Measurements from ENCODE around the gene LZTS3.
"Not testable (repeated sequence)": the region's sequence is repeated elsewhere in the genome, so short reads cannot be mapped to it uniquely, and the experiment has no call there.

The LZTS3 gene

DNA sequence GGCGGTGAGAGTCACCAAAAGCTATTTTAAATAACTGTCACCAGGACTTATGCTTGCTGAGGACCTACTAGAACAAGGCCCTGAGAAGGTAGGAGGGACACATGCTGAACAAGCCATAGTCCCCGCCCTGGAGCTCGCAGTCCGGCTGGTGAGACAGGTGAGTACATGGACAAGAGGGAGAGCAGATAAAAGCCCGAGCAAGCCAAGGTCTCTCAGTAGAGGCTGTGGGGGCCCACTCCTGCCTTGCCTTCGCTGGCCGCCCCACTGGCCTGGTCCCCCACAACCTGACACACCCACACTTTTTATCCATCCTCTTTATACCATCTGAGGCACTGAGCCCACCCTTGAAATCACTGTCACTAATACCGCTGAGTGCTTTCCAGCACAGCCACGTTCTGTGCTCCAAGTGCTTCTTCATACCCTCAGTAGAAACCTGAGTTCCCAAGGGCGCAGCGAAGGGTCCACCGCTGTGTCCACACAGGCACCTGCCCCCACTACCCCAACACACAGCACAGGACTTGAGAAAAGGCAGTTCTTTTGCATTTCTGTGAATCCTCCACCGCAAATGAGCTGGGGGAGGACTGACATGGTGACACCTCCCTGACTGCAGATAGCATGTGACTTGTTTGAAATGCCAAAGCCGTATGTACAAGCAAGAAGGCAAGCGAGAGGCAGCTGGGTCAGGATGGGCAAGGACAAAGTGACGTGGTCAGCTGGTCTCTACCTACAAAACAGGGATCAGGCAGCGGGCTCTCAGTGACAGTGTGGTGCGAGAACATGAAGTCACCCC, 19.1 kb upstream of the LZTS3 start:
- no peak for DNase-seq (ENCODE audit: low read depth, low spot score)

DNA sequence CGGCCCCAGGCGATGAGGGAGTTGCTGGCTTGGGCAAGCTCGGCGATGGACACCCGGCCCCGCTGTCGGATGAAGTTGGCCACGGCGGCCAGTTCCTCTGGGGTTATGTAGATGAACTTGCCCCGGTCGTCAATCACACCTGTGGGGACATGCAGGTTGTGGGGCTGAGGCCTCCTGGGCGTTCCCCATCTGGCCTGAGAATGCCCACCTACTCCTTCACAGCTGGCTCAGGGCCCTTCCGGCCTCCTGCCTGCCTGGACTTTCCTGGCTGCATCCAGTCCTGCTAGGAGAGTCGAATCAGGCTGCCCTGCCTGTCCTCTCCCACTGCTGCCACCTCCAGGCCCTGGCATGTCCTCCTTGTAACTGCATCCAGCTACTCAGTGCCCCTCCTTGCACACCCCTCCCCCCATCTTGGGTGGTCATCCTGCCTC, 17.3 kb upstream of the LZTS3 start:
- no peak for DNase-seq (ENCODE audit: low read depth, low spot score)

DNA sequence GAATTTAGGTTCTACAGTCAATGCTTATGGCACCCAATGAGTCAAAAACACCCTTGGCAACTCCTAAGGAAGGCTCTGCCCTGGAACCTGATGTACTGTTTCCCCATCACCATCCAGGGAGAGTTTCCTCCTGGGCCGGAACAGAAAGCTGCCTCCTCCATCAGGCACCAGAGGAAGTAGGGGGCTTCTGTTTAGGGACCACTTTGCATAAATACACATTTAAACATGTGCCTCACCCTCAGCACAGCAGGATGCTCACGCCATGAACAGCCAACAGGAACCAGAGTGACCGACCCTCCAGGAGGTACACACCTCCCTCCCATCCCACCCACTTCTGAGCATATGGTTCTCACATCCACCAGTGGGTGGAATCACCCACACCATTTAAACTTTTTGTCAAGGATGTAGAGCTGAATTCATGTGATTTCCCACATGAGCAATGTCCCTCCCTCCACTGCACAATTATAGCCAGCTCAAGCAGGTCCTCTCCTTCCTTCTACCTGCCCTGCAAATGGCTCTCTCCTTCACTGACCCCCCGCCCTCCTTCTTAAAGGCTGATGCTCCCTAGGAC, 16.3 kb upstream of the LZTS3 start:
- no peak for DNase-seq (ENCODE audit: low read depth, low spot score)

DNA sequence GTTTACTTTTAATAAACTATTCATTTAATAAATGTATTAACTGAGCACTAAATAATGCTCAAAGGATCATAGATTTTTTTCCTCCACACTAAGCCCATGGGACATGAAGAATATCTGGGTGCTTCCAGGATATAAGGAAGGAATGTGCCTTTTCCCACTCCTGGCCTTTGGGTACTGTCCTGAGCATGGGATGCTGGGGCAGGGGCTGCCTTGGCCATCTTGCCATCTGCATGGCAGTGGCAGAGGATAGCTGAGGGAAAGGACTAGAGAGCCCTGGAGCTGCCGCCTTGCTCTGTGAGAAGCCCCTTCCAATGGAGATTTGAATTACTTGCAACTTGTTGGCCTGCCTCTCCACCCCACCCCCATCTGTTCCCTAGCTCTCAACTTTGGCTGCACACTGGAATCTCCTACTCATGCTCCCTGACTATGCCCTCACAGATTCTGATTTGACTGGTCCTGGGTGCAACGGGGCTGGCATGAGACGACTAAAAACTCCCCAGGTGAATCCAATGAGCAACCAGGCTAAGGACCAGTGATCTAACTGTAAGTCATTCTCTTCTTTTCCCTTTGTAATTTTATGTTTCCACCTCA, 15.6 kb upstream of the LZTS3 start:
- DNase-seq (ENCODE audit: low read depth, low spot score) = no peak

DNA sequence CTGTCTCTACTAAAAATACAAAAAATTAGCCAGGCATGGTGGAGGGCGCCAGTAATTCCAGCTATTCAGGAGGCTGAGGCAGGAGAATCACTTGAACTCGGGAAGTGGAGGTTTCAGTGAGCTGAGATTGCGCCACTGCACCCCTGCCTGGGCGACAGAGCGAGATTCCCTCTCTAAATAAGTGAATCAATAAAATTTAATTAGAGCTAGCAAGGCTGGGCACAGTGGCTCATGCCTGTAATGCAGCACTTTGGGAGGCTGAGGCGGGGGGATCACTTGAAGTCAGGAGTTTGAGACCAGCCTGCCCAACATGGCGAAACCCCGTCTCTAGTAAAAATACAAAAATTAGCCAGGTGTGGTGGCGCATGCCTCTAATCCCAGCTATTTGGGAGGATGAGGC, 14.5 kb upstream of the LZTS3 start:
- DNase-seq (ENCODE audit: low read depth, low spot score) = not testable (repeated sequence)

DNA sequence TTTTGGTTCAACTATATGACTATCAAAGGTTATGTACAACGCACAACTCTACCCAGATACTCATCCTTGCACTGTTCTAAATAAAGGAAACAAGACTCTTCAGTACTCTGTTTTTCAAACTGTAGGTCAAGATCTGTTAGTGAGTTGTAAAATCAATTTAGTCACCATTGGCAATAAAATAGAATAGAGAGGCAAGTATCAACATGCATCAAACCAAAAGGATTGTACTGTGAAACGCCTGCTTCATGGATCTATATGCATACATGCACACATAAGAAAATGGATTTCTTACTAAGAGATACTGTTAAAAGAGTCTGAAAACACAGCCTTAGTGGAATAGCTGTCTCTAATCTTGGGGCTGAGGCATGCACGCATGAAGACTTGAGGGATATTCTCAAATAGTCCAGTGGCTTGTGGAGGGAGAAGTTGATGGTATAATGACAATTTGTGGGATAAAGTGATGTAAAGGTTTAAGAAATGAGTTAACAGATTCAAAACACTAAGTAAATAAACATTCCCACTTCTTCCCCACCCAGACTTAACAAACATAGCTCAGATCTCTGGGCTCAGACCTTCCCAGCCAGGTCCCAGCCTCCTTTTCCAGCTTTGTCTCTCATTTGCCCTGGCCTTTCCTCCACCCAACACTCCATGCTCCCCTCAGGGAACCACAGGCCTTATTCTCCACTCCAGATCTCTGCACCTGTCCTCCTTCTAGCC, 10.7 kb upstream of the LZTS3 start:
- DNase-seq (ENCODE audit: low read depth, low spot score) = no peak

DNA sequence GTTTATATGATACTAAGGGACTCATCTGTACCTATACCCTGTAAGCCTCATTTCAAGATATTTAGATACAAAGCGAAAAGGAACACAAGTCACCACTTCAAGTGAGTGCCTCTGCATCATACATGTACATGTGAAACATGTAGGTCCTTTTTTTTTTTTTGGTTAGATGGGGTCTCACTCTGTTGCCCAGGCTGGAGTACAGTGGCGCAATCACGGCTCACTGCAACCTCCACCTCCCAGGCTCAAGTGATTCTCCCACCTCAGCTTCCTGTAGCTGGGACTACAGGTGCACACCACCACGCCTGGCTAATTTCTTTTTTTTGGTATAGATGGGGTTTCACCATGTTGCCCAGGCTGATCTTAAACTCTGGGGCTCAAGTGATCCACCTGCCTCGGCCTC, 9.1 kb upstream of the LZTS3 start:
- DNase-seq (ENCODE audit: low read depth, low spot score) = not testable (repeated sequence)

DNA sequence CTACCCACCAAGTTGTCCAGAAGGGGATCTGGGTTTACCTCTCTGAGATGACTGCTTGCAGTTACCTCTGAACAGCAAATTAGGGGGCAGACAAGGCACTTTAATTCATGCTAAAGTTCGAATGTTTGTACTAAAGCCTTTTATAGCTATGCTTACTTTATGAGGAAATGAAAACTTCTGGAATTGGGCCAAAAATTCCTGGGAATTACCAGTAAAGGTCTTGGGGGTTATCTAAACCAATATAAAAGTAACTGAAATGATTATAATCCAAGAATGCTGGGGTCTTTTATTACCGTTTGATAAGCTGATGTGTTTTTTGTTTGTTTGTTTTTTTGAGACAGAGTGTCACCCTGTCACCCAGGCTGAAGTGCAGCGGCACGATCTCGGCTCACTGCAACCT, 7.9 kb upstream of the LZTS3 start:
- DNase-seq (ENCODE audit: low read depth, low spot score) = no peak

DNA sequence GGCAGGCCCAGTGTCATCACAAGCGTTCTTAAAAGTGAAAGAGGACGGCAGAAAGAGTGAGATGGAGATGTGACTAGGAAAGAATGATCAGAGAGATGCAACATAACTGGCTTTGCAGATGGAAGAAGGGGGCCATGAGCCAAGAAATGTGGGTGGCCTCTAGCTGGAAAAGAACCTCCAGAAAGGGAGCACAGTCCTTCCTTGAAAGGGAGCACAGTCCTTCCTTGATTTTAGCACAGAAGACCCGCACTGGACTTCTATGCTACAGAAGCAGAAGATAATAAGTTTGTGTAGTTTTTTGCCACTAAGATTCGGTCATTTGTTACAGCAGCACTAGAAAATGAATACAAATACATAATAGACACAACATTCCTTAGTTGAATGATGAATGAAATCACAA, 7.0 kb upstream of the LZTS3 start:
- DNase-seq (ENCODE audit: low read depth, low spot score) = no peak

DNA sequence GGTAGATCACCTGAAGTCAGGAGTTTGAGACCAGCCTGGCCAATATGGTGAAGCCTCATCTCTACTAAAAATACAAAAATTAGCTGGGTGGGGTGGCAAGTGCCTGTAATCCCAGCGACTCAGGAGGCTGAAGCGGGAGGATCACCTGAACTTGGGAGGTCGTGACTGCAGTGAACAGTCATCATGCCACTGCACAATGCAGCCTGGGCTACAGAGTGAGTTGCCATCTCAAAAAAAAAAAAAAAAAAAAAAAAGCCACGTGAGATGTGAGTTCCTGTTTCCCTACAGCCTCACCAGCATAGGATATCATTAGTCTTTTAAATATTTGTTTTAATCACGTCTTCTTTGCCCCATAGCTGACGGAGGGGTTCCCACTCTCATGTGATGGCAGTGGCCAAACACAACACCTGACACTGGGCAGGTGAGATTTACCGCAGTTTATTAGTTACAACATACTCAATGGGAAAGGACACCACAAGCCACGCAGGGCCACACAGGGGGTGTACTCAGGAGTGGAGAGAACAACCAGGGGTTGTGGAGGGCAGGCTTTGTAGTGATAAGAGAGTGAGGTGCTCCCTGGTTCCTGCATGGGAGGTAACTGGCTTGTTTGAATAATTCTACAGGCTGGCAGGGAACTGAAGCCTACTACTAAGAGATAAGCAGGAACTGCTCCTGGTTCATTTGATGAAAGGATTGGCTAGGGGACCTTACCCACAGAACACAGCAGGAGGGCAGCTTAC, 4.6 kb upstream of the LZTS3 start:
- no peak for DNase-seq (ENCODE audit: low read depth, low spot score)

DNA sequence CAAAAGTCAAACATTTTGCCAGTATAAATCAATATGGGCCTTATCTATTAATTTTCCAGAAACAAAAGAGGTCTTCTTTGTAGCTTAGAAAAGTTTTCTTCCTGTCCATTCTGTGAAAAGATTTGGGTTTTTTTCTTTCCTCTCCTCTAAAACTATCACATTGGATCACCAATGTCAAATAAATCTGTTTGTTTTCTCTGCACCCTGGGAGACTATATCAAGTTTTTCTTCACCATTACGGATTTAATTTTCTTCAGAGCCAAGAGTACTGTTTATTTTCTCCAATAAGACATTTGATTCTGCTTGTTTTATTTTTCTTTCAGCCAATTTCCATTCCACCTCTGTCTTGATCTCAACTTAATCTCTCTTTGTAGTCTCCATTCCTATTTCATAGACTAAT, 1.9 kb upstream of the LZTS3 start:
- no peak for DNase-seq (ENCODE audit: low read depth, low spot score)

DNA sequence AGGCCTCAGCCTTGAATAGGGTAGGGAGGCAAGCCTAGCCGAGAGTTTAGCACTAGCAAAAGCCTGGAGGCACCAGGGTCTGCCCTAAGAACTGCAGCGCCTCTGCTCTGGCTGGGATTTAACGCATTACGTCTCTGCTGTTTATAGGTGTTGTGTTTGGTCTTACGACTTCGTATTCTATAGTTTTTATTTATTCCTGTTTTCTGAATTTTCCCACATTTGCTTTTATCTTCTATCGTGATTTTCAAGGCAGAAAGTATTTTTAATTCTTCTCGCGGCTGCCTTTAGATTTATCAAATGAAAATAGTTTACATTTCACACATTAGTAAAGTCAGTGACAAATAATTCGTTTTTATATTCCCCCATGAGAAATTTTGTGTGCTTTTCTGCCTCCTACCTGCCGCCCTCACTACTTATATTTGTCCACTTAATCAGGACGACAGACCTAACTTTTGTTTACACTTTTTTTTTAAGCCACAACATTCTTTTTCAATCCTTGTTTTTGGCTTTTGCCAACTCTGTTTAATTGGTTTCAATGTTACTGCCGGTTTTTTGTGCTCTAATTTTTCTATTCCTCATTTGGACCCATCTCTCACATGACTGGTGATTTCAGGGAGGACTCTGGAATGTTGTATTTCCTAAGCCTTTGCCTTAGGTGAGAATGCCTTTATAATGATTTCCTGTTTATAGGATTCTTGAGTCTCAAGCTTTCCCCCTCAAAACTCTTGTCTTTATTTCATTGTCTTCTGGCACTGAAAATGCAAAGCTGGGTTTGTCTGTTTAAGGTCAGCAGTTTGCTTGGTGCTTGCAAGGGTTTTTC, 1.3 kb upstream of the LZTS3 start:
- DNase-seq (ENCODE audit: low read depth, low spot score) = no peak

DNA sequence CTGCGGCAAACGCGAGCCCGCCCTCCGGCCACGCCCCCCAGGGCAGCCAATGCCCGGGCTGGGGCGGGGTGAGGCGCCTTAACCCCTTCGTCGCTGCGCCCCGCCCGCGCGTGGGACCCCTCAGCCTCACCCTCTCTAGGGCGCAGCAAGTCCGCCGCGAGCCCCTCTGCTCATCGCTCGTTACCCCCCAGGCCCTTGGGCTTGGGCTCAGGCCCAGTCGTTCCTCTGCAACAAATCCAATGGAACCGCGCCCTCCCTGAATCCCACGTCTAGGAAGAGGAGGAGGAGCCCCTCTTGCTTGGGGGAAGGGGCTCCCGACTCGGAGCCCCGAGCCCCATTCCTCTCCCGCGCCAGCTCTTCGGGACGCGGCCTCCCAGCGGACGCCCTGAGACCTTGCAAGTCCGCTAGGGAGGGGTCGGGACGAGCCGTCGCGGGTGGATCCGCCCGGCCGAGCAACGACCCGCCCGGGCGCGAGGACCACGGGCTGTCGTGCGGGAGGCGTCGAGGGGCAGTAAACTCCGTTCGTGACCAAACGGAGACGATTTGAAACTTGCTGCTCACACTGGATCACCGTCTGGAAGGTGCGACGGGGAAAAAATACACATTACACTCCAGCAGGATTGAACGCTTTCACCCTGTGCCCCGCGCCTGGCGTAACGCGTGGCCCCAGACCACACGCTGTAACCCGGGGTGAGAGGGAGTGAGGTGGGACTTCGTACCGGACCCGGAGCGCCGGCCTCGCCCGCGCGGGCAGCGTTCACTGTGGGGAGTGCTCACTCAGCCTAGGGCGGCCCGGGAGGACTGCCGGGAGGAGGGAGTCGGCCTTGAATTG, 477 bp upstream of the LZTS3 start:
- DNase-seq (ENCODE audit: low read depth, low spot score) = peak; percentile 95

DNA sequence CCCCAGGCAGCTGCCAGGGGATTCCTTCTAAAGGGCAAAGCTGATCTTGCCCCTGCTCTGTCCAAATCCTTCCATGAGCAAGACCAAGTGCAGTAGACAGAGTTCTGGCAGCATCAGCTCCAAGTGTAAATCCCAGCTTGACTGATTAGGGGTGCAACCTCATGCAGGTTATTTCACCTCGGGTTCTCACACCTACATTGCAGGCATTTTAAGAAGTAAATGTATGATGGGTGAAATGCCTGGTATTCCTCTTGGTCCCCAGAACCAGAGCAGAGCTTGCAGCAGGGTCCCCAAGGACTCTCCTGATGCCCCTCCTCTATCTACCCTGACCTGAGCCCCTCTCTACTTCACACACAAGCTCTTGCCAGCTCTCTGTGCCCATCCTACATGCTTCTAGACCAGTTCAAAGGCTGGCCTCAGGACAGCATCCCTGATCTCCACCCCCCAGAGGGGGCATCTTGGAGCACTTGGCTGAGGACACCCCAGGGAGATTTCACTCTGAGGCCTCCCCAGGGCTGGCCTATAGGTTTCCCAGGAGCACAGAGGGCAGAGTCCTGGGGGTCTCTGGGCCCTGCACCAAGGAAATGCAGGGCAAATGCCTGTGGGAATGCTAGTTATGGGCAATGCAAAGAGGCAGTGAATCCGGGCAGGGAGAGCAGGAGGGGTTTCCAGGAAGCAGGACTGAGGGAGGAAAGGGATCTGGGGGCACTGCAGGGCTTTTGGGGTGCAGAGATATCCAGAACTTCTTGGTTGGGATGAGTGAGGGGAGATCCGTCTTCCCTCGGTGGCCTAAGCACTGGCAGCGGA, 1.0 kb downstream of the LZTS3 start:
- DNase-seq (ENCODE audit: low read depth, low spot score) = no peak

DNA sequence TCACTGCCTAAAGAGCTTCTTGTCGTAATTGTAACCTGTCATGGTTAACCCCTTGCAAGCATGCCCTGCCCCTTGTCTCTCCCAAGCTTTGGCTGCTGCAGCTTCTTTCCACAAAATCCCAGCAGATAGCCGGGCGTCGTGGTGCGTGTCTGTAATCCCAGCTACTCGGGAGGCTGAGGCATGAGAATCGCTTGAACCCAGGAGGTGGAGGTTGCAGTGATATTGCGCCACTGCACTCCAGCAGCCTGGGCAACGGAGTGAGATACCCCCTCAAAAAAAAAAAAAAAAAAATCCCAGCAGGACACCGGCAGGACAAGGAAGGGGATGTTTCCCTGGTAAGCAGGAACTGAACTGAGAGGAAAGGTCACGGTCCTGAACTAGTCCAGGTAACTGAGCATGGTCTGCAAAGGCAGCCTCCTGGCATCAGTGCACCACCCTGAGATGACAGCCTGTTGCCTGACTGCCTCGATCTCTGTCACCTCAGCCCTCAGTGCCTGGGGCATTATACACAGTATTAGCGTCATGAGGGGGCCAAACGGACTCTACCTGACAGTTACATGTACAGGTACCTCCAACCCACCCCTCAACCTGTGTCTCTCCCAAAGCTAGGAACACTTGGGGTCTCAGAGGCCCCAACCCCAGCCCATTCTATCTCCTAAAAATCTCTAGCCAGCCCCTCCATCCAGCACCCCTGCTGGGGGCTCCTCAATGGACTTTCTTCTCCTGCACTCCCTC, 1.8 kb downstream of the LZTS3 start:
- DNase-seq (ENCODE audit: low read depth, low spot score) = no peak

DNA sequence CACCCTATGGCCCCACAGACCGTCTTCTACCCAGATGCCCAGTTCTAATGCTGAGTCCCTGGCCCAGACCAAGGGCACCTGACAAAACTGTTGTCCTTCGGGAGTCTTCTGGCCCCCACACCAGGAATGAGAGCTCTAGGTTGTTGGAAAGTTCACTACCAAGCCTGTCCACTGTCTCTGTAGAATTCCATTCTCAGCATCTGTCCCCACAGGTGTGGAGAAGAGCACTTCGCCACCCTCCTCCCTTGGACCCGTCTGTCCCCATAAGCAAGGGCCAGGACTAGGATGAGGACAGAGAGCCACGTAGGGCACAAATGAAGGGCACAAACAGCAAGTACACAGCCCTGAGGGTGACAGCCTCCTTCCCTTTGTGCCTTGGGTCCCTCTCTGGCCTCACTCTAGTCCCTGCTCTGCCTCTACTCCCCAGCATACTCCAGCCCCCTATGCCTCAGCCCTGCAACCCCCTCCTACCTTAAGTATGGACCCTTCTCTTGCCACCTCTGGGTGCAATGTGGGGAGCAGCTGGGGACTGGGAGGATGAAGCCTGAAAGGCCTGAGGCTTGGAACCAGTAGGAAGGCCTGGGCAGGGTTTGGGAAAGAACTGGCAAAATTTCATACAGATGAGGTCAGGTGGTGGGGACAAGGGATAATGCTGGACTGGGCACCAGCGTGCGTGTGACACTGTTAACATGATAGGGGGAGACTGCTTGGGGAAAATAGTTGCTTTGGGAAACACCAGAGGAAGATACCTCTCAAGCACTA, 4.3 kb downstream of the LZTS3 start:
- DNase-seq (ENCODE audit: low read depth, low spot score) = no peak

DNA sequence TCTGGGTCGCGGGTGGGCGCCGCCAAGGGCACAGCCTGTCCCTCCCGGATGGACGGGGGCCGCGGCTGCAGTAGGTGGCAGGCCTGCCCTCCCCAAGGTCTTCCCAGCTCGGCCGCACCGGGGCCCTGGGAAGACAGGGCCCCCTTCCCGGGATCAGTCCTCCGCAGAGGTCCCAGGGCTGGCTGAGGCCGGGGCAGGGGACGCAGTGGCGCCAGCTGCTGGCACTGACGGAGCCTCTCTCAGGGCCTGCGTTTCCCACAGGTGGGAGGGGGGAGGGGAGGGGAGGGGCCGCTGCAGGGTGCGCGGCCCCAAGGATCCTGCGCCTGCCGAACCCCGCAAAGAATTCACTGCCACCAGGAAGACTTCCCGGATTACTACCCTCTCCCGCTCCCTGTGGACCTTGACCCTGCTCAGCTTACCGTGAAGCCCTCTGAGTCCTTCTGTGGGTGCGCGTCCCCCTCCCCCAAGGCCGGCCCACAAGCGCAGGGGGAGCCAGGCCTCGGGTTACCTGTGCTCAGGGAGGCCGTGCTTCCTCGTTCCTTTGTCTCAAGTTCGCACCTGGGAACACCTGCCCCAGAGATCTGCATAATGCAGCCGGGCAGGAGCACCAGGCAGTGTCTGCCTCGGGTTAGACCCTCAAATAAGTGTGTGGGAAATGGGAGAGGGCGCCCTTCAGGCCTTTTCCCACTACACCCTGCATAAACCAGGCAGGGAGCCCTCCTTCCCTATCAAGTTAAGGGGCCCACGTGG, 5.1 kb downstream of the LZTS3 start:
- no peak for DNase-seq (ENCODE audit: low read depth, low spot score)
